IPS DF 4.7 (cell line): Measurements from ENCODE around the gene RSPH10B.
A peak's percentile ranks its signal among the peaks of the same experiment; 100 is the strongest.
"Not testable (repeated sequence)": the region's sequence is repeated elsewhere in the genome, so short reads cannot be mapped to it uniquely, and the experiment has no call there.

Experiments used
- DNase-seq: peaks from one replicate; pipeline ENCODE4 v3.0.0-alpha.2; 2013; ENCODE audit warnings: low spot score; ENCODE audit errors: extremely low read depth

Gene RSPH10B

GRCh38 chr7:5970347-5970911 lies at the start of gene RSPH10B:
Gene RSPH10B, minus strand, starts transcription at chr7:5970689. Its CDS starts 3,573 bp downstream, at chr7:5967116.
- DNase-seq, result not testable (repeated sequence)

- DNase-seq, result no peak
Measured at GRCh38 chr7:6016653-6016966, 46.1 kb upstream of the RSPH10B start.

GRCh38 chr7:6015917-6016652 lies 45.6 kb upstream of the RSPH10B start:
- no peak for DNase-seq

GRCh38 chr7:6012355-6013104 lies 42.0 kb upstream of the RSPH10B start:
- DNase-seq, result no peak

- DNase-seq, result no peak
Measured at GRCh38 chr7:6011541-6011940, 41.1 kb upstream of the RSPH10B start.

- not testable (repeated sequence) for DNase-seq
Measured at GRCh38 chr7:6010370-6010769, 39.9 kb upstream of the RSPH10B start.

- peak; percentile 99 for DNase-seq
Measured at GRCh38 chr7:6008668-6009611, 38.5 kb upstream of the RSPH10B start, which contains the start of the genes AIMP2 and PMS2. Gene AIMP2, plus strand, starts transcription at chr7:6009272. Its CDS starts 92 bp downstream, at chr7:6009364. Gene PMS2, minus strand, starts transcription at chr7:6009049. Its CDS starts 30 bp downstream, at chr7:6009019.

GRCh38 chr7:6007835-6008590 lies 37.5 kb upstream of the RSPH10B start:
- DNase-seq, result not testable (repeated sequence)

- DNase-seq, result no peak
Measured at GRCh38 chr7:6007386-6007785, 36.9 kb upstream of the RSPH10B start.

- DNase-seq, result no peak
Measured at GRCh38 chr7:5997210-5997808, 26.8 kb upstream of the RSPH10B start.

- DNase-seq, result not testable (repeated sequence)
Measured at GRCh38 chr7:5987061-5987460, 16.6 kb upstream of the RSPH10B start.

GRCh38 chr7:5979680-5980314 lies 9.3 kb upstream of the RSPH10B start:
- not testable (repeated sequence) for DNase-seq

- DNase-seq, result not testable (repeated sequence)
Measured at GRCh38 chr7:5973580-5973979, 3.1 kb upstream of the RSPH10B start.

- not testable (repeated sequence) for DNase-seq
Measured at GRCh38 chr7:5963810-5964209, 6.7 kb downstream of the RSPH10B start.

GRCh38 chr7:5963205-5963604 lies 7.3 kb downstream of the RSPH10B start:
- not testable (repeated sequence) for DNase-seq

GRCh38 chr7:5934945-5935450 lies 35.5 kb downstream of the RSPH10B start:
- DNase-seq, result not testable (repeated sequence)

- DNase-seq, result not testable (repeated sequence)
Measured at GRCh38 chr7:5931905-5932644, 38.4 kb downstream of the RSPH10B start.

GRCh38 chr7:5931250-5931649 lies 39.2 kb downstream of the RSPH10B start:
- not testable (repeated sequence) for DNase-seq
